SJCRH30 (cell line): Measurements from ENCODE around the gene HOXC9. TPM values are rescaled to one million over a fixed set of nuclear protein-coding genes. Genes with fewer than 3 reads are reported as not detected.

ENCODE experiments used
- DNase-seq, 2 experiments: peaks; one replicate each; pipeline ENCODE4 v3.0.0-alpha.2; 2015 to 2020
- H3K27ac ChIP-seq: fragments of 250-450 bp; sonication (Bioruptor Pico); 2 replicates; pipeline ENCODE4 v1.5.1; 2020; ENCODE audit warnings: mild to moderate bottlenecking, moderate library complexity
- H3K27me3 ChIP-seq: fragments of 250-450 bp; sonication (Bioruptor Pico); 2 replicates; pipeline ENCODE4 v1.5.1; 2020; ENCODE audit warnings: mild to moderate bottlenecking, moderate library complexity
- H3K36me3 ChIP-seq: fragments of 250-450 bp; sonication (Bioruptor Pico); 2 replicates; pipeline ENCODE4 v1.5.1; 2020; ENCODE audit warnings: mild to moderate bottlenecking, moderate library complexity
- H3K4me1 ChIP-seq: fragments of 250-450 bp; sonication (Bioruptor Pico); 2 replicates; pipeline ENCODE4 v1.5.1; 2020; ENCODE audit warnings: mild to moderate bottlenecking, moderate library complexity
- H3K4me3 ChIP-seq: fragments of 250-450 bp; sonication (Bioruptor Pico); 2 replicates; pipeline ENCODE4 v1.5.1; 2020; ENCODE audit warnings: mild to moderate bottlenecking, moderate library complexity
- H3K9me3 ChIP-seq: fragments of 250-450 bp; sonication (Bioruptor Pico); replicated peaks from 2 replicates; pipeline ENCODE4 v1.5.1; 2020; ENCODE audit warnings: mild to moderate bottlenecking, moderate library complexity
- total RNA-seq: library from RNA; depleted of rRNA; stranded (reverse); fragments of >200 nt; shearing (Covaris generic); gene quantifications from 2 replicates; pipeline ENCODE4 v1.2.3, GENCODE V29; 2014

Gene HOXC9
- total RNA-seq, 1 experiment from 2014 or later, result 5.6 TPM

DNA sequence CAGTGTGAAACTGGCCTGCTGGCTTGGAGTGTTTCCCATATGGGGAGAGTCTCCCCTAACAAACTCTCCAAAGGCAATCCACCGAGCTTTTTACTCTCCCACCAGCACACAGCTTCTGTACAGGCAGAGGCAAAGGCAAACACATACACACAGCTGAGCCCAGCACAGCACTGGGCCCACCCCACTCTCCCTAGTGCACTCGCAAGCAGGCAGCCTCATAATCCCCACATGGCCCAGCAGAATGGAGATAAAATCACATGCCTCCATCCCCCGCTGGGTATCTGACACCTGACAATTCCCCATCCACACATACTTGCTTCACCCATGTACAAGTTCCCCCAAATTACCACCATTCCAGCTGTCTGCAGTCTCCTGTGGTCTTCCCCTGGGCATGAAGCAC is 41.8 kb upstream of the HOXC9 start:
- no peak overlapping the region for H3K27ac ChIP-seq
- no peaks in the 10 kb centered on the region for H3K4me1 ChIP-seq
- no peak for DNase-seq
- no peaks in the 10 kb centered on the region for H3K9me3 ChIP-seq
- H3K4me3 ChIP-seq, result no peak overlapping the region
- H3K27me3 ChIP-seq, result peaks cover 3% of the 10 kb centered on the region; the same call in 1 of the 2 replicates
- H3K36me3 ChIP-seq, result no peaks in the 10 kb centered on the region

DNA sequence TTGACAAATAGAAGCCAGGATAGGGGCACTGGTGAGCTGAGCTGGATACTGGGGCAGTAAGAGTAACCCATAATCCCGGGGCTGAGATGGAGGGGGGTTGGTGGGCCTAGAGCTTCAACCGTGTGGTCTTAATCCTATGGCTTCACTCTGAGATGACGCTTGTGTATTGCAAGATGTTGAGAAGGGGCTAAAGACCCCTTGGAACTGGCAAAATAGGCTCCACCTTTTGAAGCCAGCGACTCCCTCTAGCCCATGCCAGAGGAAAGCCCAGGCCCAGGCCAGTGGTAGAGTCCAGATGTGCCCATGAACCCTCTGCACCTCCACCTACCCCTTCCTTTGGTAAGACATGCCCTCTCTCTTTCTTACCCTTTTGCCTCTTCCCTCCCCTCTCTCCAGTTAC is 40.6 kb upstream of the HOXC9 start:
- Histone ChIP-seq H3K9me3 (no peaks in the 10 kb centered on the region), H3K36me3 (no peaks in the 10 kb centered on the region), H3K27ac (no peak overlapping the region), H3K4me1 (no peaks in the 10 kb centered on the region), H3K27me3 (no peaks in the 10 kb centered on the region), H3K4me3 (no peak overlapping the region)
- no peak for DNase-seq

DNA sequence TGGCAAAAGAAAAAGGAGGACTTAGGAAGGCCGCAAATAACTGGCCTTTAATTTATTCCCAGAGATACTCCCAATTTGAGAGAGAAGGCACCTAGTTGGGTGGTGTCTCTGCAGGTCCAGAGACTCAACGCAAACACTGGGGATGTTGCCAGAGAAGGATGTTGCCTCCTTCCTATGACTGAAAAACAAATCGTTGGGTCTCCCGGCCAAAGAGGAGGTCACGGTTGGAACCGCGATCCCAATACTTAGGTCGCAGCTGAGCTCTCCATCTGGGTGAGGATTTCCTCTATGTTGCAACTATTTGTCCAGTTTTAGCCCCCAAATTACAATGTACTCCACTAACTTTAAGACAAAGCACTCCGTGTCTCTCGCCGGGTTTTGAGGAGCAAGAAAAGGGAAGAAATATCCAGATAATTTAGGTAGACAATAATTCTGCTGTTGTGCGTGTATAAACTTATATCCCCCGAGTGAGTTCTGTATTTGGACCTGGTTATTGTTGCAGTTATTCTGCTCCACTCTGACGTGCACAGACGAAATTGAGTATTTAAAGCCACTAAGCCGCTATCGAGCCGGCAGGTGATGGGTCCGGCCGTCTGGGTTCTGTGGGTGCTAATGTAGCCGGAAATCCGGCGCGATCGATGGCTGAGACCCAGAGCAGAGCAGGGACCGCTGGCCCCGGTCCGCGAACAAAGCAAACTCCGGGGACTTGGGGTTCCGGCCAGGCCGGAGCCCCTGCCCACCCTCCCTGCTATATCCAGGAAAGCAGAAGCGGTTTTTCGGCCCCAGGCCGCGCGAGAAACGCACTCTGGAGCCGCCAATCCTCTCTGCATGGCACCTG is 39.6 kb upstream of the HOXC9 start:
- Histone ChIP-seq H3K9me3 (no peaks in the 10 kb centered on the region), H3K27me3 (no peaks in the 10 kb centered on the region), H3K27ac (no peak overlapping the region), H3K4me3 (no peak overlapping the region), H3K36me3 (no peaks in the 10 kb centered on the region), H3K4me1 (no peaks in the 10 kb centered on the region)
- DNase-seq, result no peak

DNA sequence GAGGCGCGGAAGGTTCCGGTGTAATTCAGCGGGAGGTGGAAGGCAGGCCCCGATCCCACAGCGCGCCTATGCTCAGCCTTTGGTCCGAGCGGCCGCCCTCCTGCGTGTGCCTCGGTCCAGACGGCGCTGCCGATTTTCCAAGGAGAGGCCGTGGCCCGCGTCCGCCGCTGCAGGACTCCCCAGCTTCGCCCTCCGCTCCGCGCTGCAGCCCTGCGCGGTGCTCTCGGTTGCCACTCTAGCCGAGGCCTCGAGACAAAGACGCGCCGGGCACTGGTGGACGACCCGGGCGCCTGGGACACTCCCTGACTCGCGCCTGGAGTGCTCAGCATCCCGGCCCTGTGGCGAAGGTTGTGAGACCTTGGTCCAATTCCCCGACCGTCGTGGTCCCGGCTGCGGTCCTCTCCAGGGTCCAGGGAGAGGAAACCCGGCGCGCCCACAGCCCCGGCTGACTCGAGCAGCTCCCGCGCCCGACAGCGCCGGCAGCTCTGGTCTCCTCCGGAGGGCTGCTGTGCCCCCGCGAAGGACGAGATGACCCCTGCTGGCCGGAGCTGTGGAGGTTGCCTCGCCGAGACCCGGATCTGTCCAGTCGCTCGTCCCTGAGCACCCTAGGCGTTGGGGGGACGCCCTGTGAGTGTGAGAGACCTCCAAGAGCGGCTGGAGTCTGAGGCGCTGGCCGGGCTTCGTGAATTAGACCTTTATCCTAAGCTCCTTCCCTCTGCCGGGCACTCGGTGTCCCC is 38.8 kb upstream of the HOXC9 start:
- no peak for DNase-seq
- Histone ChIP-seq H3K27me3 (no peaks in the 10 kb centered on the region), H3K27ac (no peak overlapping the region), H3K4me1 (no peaks in the 10 kb centered on the region), H3K4me3 (no peak overlapping the region), H3K9me3 (no peaks in the 10 kb centered on the region), H3K36me3 (no peaks in the 10 kb centered on the region)

DNA sequence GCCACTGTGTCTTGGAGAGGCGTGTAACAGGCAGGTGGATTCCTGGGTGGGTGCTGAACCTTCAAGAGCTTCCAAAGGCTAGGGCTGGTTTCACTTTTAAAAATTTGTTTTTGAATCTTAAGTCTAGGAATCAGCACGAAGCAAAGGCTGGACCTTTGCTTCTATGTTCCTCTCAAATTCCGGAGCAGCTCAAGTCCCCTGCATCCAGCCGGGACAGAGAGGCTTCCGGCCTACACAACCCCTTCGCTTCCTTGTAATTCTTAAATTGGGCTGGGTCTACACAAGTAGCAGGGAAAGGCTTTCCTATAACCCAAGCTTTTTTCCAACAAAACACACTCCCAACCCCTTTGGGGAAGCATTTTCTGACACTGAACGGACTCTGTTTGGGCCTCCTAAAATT is 37.0 kb upstream of the HOXC9 start:
- Histone ChIP-seq H3K27ac (no peak overlapping the region), H3K4me1 (no peaks in the 10 kb centered on the region), H3K36me3 (no peaks in the 10 kb centered on the region), H3K9me3 (no peaks in the 10 kb centered on the region), H3K27me3 (no peaks in the 10 kb centered on the region), H3K4me3 (no peak overlapping the region)
- no peak for DNase-seq

DNA sequence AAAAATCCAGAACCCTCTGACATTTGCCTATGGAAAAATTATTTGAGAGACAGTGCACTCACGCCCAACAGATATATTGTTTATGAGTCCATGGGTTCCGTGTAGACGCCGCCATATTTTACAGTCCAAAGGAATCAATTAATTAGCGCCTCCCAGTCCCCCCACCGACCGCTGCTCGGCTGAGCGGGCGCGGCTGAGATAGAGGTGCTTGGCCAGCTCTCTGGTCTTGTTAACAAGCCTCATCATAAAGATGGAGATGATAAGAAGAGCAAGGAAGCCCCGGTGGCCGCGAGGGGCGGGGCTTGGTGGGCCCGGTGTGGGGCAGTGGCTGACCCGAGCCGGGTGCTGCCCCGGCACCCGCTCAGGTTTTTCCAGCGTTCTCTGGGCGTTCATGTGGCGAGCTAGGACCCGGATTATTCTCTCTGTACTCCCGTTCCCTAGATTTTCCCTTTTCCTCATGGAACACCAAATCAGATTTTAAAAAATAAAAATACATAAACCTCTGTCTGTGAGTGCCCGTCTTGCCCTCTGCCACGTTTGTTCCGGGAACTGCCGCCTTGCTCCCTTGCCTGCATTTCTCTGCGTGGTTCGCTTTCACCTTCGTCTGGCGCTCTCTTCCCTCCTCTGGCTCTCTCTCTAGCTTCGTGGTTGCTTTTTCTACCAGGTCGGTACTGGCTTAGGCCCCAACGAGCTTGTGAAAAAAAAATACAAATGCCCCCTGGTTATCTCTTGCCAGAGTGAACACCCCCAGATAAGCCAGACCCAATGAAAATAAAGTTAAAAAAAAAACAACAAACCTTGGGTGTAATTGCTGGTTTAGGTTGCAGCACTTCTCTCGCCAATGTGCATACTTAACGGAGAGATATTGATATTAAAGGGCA is 36.3 kb upstream of the HOXC9 start:
- no peak overlapping the region for H3K4me3 ChIP-seq
- H3K36me3 ChIP-seq, result no peaks in the 10 kb centered on the region
- no peak overlapping the region for H3K27ac ChIP-seq
- no peak for DNase-seq
- H3K9me3 ChIP-seq, result no peaks in the 10 kb centered on the region
- no peaks in the 10 kb centered on the region for H3K4me1 ChIP-seq
- 0 out of 2 replicates have a peak, but pooled peaks cover 3% of the 10 kb centered on the region for H3K27me3 ChIP-seq

DNA sequence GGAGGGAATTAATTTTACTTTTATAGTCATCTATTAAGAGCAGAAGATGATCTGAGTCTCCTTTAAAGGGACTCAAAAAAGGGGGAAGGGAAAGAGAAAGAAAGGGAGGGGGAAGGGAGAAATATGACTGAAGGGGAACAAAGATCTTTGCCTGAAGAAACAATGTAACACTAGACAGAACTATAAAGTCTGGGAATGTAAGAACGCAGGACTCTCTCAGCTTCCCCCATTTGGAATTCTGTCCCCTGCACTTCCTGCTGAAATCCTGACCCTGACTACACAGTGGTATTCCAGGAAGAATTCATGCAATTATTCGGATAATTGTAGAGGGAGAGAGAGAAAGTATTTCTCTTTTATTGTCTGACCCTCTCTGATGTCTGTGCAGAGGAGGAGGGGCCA is 35.6 kb upstream of the HOXC9 start:
- Histone ChIP-seq H3K4me1 (no peaks in the 10 kb centered on the region), H3K27ac (no peak overlapping the region), H3K36me3 (no peaks in the 10 kb centered on the region), H3K4me3 (no peak overlapping the region), H3K27me3 (0 out of 2 replicates have a peak, but pooled peaks cover 3% of the 10 kb centered on the region), H3K9me3 (no peaks in the 10 kb centered on the region)
- no peak for DNase-seq

DNA sequence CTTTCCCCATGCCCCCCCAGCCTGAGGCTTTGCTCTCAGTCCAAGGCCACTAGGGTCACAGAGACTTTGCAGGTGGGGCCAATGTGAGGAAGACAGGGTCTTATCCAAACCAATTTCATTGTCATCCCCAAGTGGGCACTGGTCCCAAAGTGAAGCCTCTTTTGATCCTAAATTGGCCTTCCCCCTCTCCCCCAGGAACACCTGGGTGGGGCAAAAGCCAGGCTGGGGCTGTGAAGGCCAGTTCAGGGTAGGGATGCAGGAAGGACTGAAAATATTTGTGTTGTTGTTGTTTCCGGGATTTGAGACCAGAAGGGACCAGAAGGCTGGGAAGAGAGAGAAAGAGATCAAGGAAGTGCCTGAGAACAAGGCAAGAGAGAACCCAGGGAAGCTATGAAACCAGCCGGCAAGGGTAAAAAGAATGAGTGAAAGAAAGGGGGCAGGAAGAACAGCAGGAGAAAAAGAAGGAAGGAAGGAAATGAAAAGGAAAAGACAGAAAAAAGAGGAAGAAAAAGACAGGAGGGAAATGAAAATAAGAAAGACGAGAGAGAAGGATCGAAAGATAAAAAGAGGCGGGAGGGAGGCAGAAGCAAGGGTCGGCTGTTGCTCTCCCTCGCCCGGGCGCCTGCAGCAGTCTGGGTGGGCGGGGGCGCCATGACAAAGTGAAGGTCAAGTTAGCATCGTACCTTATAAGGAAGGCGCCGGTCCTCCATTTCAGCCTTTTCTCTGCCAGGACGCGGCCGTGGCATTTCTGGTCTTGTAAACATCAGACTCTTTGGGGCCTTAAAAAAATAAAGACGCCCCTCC is 34.5 kb upstream of the HOXC9 start:
- H3K27ac ChIP-seq, result no peak overlapping the region
- peaks cover 3% of the 10 kb centered on the region; the same call in 1 of the 2 replicates for H3K27me3 ChIP-seq

DNA sequence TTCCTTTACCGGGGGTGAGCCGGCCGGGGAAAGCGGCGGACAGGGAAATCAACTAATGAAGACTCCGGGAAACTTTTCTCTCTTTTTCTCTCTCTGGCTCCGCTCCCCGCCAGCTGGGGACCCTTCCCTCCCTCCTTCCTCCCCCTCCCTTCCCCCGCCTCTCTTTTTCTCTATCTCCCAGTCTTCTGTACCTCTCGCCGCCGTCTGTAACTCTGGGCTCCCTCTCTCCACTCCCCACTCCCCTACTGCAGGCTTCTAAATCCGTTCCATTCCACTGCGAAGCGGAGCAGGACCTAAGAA is 33.9 kb upstream of the HOXC9 start:
- no peaks in the 10 kb centered on the region for H3K36me3 ChIP-seq
- no peaks in the 10 kb centered on the region for H3K9me3 ChIP-seq
- peaks cover 3% of the 10 kb centered on the region; the same call in 1 of the 2 replicates for H3K27me3 ChIP-seq
- DNase-seq, result no peak
- H3K27ac ChIP-seq, result no peak overlapping the region
- no peaks in the 10 kb centered on the region for H3K4me1 ChIP-seq
- H3K4me3 ChIP-seq, result no peak overlapping the region

More for the DNA sequence above, 34.5 kb upstream of the HOXC9 start:
- H3K4me1 ChIP-seq, result no peaks in the 10 kb centered on the region
- DNase-seq, result no peak
- H3K9me3 ChIP-seq, result no peaks in the 10 kb centered on the region
- H3K36me3 ChIP-seq, result no peaks in the 10 kb centered on the region
- no peak overlapping the region for H3K4me3 ChIP-seq

DNA sequence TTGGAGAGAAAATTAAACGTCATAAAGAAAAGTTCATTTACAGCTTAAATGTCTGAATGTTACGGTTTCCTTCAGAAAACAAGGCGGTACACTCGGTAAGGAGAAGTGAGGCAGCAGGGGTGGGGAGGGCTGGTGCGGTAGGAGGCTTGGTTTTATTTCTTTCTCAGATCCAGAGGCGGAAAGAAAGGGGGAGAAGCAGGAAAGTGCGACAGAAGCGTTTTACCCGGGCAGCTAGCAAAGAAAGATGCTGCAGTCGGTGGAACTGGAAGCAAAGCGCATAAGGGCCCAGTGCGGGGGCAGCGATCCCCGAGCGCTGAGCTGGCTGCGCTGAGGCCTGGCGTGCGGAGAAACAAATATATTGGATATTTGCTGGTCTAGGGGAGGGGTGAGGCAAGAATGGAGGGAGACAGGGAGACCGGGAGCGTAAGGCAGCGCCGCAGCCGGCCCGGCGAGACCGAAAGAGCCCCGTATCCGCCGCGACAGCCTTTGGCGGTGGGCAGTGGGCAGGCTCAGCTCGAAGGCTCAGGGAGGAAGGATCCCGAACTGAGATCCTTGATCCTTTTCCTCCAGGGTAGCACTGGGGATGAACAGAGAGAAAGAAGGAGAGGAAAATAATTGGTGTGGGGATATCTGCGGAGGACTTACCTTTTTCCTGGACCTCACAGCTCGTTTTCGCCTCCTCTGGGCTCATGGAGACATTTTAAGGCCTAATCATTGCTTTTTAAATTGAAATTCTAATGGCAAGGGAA is 33.4 kb upstream of the HOXC9 start:
- Histone ChIP-seq H3K27me3 (peaks cover 3% of the 10 kb centered on the region; the same call in 1 of the 2 replicates), H3K4me3 (no peak overlapping the region), H3K4me1 (no peaks in the 10 kb centered on the region), H3K27ac (no peak overlapping the region), H3K9me3 (no peaks in the 10 kb centered on the region), H3K36me3 (no peaks in the 10 kb centered on the region)
- DNase-seq, result no peak

DNA sequence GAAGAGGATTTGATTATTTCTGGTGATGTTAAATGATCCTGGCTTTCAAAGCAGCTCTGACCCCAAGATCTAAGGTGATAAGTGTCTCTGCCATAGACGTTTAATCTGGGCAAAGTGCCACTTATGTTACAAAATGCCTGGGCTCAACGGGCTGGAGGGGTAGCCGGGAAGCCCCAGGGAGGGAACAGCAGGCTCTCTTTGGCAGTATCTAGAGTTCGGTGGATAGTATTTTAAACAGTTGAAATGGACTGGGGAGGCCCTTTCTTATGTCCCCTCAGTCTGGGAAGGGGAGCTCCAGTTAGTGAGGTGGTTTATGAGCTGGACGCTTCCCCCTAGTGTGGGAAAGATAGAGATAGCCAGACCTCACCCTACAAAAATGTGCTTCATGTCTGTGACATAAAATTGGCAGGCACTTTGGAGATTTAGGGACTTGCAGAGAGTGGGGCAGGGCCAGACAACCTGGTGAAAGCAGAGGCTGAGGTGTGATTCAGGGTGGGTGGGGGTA is 32.5 kb upstream of the HOXC9 start:
- Histone ChIP-seq H3K4me3 (no peak overlapping the region), H3K36me3 (no peaks in the 10 kb centered on the region), H3K27me3 (peaks cover 3% of the 10 kb centered on the region; the same call in 1 of the 2 replicates), H3K27ac (no peak overlapping the region), H3K9me3 (no peaks in the 10 kb centered on the region), H3K4me1 (no peaks in the 10 kb centered on the region)
- no peak for DNase-seq

DNA sequence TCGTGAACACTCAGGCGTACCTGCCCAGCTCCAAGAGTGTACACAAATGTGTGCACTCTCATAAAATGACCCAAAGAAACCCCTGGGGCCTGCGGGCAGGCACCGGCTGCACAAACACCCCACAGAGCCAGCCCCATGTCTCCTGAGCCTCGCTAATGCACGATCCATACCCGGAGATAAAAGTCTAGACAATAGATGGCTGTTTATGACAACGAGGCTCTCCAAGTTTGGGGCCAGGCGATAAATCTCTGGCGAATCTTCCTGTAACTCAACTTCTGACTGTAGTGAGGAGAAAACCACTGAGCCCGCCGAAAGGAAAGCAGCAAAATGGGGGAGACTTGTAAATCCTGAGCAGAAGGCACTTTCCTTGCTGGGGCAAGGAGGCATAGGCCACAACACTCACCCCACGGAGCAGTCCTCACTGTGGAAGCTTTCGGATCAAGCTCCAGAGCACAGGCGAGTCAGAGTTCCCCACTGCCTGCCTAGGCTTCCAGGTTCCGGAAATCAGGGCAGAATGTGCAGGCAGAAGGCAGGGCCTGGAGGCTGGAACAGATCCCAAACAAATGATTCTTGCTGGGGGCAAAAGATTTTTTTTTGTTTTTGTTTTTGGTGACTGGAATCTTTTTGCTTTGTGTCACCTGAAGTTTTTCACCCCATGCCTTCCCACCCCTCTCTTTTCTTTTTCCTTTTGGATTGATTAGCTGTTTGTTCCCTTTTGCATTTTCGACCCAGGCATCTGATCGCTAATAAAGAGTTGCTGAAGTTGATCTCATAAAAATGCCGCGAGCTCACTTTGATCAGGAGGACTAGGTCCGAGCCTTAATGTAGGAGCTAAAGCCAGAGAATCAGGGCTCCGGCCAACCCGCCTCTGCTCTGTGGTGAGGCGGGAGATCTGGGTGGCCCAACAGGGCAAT is 31.5 kb upstream of the HOXC9 start:
- Histone ChIP-seq H3K4me3 (no peak overlapping the region), H3K27me3 (peaks cover 3% of the 10 kb centered on the region; the same call in 1 of the 2 replicates), H3K36me3 (no peaks in the 10 kb centered on the region), H3K4me1 (no peaks in the 10 kb centered on the region), H3K27ac (no peak overlapping the region), H3K9me3 (no peaks in the 10 kb centered on the region)
- DNase-seq, result no peak
